ENCODE measurements around the gene NUPR1. TPM values are rescaled to one million over a fixed set of nuclear protein-coding genes. Genes with fewer than 3 reads are reported as not detected.

NUPR1 gene
- total and polyA plus RNA-seq, 2 of the 13 experiments (the other 11 are each of a cell fraction or from before 2014, with no cell fraction given), result 18.0 to 25.6 TPM

DNA sequence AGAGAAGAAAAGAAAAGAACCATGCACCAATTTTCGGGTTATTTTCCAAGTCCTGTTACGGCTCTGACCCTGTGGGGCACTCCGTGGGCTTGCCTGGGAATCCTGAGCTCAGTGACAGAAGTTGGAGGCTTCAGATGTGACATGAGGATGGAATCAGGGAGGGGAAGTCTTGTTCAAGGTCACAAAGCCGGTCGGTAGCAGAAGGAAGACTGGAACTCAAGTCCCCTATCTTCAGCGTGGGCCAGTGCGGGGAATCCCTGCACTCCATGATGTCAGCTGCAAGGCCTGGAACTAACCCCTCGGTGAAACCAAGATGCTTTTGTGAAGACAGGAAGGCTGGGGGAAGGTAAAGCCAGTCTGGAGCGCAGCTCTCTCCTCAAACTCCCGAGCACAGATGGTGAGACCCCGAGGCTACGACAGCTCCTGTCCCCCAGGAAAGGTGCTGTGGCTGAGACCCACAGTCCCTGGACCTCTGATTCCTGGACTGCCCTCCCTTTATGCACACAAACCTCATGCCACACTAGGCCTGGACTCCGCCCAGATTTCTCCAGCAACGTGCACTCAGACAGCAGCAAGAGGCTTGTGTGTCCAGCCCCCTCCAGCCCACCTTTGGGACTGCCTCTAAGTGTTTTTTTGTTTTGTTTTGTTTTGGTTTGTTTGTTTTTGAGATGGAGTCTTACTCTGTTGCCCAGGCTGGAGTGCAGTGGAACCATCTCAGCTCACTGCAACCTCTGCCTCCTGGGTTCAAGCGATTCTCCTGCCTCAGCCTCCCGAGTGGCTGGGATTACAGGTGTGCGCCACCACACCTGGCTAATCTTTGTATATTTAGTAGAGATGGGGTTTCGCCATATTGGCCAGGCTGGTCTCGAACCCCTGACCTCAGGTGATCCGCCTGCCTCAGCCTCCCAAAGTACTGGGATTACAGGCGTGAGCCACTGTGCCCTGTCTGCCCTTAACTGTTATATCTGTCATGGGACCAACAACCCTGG lies 26.7 kb downstream of the NUPR1 start (continued):
- TF ChIP-seq, protein P1, sequence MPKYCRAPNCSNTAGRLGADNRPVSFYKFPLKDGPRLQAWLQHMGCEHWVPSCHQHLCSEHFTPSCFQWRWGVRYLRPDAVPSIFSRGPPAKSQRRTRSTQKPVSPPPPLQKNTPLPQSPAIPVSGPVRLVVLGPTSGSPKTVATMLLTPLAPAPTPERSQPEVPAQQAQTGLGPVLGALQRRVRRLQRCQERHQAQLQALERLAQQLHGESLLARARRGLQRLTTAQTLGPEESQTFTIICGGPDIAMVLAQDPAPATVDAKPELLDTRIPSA (CRISPR knock-in tag; IDR thresholded peaks at IDR 0.05; ENCODE audit: borderline replicate concordance), result 0 out of 2 replicates have a peak, but pooled peaks have one; percentile 79
- TF ChIP-seq ZBTB42 (CRISPR knock-in tag; IDR thresholded peaks at IDR 0.05) (no peak), ZNF232 (CRISPR knock-in tag; IDR thresholded peaks at IDR 0.05; ENCODE audit: borderline replicate concordance) (0 out of 2 replicates have a peak, but pooled peaks have one; percentile 40), MYC (CRISPR knock-in tag; IDR thresholded peaks at IDR 0.05; ENCODE audit: borderline replicate concordance) (peak; percentile 68; the same call in 1 of the 2 replicates), POGZ (CRISPR knock-in tag; IDR thresholded peaks at IDR 0.05) (no peak), PLRG1 (conservative IDR thresholded peaks at IDR 0.05) (no peak), SMAD3 (CRISPR knock-in tag; IDR thresholded peaks at IDR 0.05) (no peak), ZNF460 (CRISPR knock-in tag; IDR thresholded peaks at IDR 0.05; ENCODE audit: borderline replicate concordance) (peak; percentile 96), CHD4 (IDR thresholded peaks at IDR 0.05; ENCODE audit: borderline replicate concordance, low read length) (peak; percentile 64; the same call in 1 of the 2 replicates), ZNF253 (CRISPR knock-in tag; IDR thresholded peaks at IDR 0.05; ENCODE audit: borderline replicate concordance) (no peak), SAP130 (CRISPR knock-in tag; IDR thresholded peaks at IDR 0.05; ENCODE audit: low read depth) (peak; percentile 57), RORA (CRISPR knock-in tag; IDR thresholded peaks at IDR 0.05) (no peak), IKZF1 (IDR thresholded peaks at IDR 0.05) (no peak), ZNF788 (CRISPR knock-in tag; IDR thresholded peaks at IDR 0.05; ENCODE audit: borderline replicate concordance) (no peak), KAT7 (CRISPR knock-in tag; IDR thresholded peaks at IDR 0.05; ENCODE audit: borderline replicate concordance) (no peak), ZSCAN21 (CRISPR knock-in tag; IDR thresholded peaks at IDR 0.05; ENCODE audit: borderline replicate concordance) (0 out of 2 replicates have a peak, but pooled peaks have one; percentile 55), RNF2 (conservative IDR thresholded peaks at IDR 0.05; ENCODE audit: low read depth) (no peak), SSRP1 (CRISPR knock-in tag; IDR thresholded peaks at IDR 0.05) (no peak)
- TF ChIP-seq, protein P2, sequence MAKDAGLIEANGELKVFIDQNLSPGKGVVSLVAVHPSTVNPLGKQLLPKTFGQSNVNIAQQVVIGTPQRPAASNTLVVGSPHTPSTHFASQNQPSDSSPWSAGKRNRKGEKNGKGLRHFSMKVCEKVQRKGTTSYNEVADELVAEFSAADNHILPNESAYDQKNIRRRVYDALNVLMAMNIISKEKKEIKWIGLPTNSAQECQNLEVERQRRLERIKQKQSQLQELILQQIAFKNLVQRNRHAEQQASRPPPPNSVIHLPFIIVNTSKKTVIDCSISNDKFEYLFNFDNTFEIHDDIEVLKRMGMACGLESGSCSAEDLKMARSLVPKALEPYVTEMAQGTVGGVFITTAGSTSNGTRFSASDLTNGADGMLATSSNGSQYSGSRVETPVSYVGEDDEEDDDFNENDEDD (CRISPR knock-in tag; IDR thresholded peaks at IDR 0.05; ENCODE audit: borderline replicate concordance), result no peak
- TF ChIP-seq, protein P3, sequence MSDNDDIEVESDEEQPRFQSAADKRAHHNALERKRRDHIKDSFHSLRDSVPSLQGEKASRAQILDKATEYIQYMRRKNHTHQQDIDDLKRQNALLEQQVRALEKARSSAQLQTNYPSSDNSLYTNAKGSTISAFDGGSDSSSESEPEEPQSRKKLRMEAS (IDR thresholded peaks at IDR 0.05), result peak; percentile 45; the same call in 1 of the 2 replicates
- TF ChIP-seq, protein P4, sequence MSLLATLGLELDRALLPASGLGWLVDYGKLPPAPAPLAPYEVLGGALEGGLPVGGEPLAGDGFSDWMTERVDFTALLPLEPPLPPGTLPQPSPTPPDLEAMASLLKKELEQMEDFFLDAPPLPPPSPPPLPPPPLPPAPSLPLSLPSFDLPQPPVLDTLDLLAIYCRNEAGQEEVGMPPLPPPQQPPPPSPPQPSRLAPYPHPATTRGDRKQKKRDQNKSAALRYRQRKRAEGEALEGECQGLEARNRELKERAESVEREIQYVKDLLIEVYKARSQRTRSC (CRISPR knock-in tag; IDR thresholded peaks at IDR 0.05; ENCODE audit: low read depth), result no peak
- TF ChIP-seq, protein P5, sequence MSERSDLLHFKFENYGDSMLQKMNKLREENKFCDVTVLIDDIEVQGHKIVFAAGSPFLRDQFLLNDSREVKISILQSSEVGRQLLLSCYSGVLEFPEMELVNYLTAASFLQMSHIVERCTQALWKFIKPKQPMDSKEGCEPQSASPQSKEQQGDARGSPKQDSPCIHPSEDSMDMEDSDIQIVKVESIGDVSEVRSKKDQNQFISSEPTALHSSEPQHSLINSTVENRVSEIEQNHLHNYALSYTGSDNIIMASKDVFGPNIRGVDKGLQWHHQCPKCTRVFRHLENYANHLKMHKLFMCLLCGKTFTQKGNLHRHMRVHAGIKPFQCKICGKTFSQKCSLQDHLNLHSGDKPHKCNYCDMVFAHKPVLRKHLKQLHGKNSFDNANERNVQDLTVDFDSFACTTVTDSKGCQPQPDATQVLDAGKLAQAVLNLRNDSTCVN (CRISPR knock-in tag; IDR thresholded peaks at IDR 0.05; ENCODE audit: borderline replicate concordance), result no peak
- TF ChIP-seq, protein P6, sequence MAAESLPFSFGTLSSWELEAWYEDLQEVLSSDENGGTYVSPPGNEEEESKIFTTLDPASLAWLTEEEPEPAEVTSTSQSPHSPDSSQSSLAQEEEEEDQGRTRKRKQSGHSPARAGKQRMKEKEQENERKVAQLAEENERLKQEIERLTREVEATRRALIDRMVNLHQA (CRISPR knock-in tag; IDR thresholded peaks at IDR 0.05), result no peak
- TF ChIP-seq, protein P7, sequence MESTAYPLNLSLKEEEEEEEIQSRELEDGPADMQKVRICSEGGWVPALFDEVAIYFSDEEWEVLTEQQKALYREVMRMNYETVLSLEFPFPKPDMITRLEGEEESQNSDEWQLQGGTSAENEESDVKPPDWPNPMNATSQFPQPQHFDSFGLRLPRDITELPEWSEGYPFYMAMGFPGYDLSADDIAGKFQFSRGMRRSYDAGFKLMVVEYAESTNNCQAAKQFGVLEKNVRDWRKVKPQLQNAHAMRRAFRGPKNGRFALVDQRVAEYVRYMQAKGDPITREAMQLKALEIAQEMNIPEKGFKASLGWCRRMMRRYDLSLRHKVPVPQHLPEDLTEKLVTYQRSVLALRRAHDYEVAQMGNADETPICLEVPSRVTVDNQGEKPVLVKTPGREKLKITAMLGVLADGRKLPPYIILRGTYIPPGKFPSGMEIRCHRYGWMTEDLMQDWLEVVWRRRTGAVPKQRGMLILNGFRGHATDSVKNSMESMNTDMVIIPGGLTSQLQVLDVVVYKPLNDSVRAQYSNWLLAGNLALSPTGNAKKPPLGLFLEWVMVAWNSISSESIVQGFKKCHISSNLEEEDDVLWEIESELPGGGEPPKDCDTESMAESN (CRISPR knock-in tag; conservative IDR thresholded peaks at IDR 0.05), result no peak
